ENCODE results near the gene TSPEAR.
"Not testable (repeated sequence)": the region's sequence is repeated elsewhere in the genome, so short reads cannot be mapped to it uniquely, and the experiment has no call there.

The TSPEAR gene

GRCh38 chr21:44702111-44702972 lies 9.0 kb downstream of the TSPEAR start:
- no peak for DNase-seq

GRCh38 chr21:44701541-44701940 lies 9.8 kb downstream of the TSPEAR start:
- no peak for DNase-seq

- no peak for DNase-seq
These were observed 10.4 kb downstream of the TSPEAR start for GRCh38 chr21:44701023-44701400.

- no peak for DNase-seq
These were observed 11.0 kb downstream of the TSPEAR start for GRCh38 chr21:44700101-44701022.

GRCh38 chr21:44699502-44700001 lies 11.8 kb downstream of the TSPEAR start:
- no peak for DNase-seq

- DNase-seq, result no peak
These were observed 13.3 kb downstream of the TSPEAR start for GRCh38 chr21:44697811-44698734.

- DNase-seq, result not testable (repeated sequence)
These were observed 14.1 kb downstream of the TSPEAR start, which contains the start of gene KRTAP10-12 for GRCh38 chr21:44697172-44697810. TSS of gene KRTAP10-12 (plus strand) at chr21:44697172. CDS start at chr21:44697202, 30 bp downstream.

- DNase-seq, result no peak
These were observed 14.8 kb downstream of the TSPEAR start for GRCh38 chr21:44696572-44696971.

- DNase-seq, result no peak
These were observed 15.7 kb downstream of the TSPEAR start for GRCh38 chr21:44695641-44696040.

- no peak for DNase-seq
These were observed 16.2 kb downstream of the TSPEAR start for GRCh38 chr21:44695184-44695583.

GRCh38 chr21:44694776-44695175 lies 16.6 kb downstream of the TSPEAR start:
- no peak for DNase-seq

GRCh38 chr21:44692798-44693512 lies 18.4 kb downstream of the TSPEAR start:
- DNase-seq, result no peak

- DNase-seq, result no peak
These were observed 19.7 kb downstream of the TSPEAR start for GRCh38 chr21:44691686-44692085.

- DNase-seq, result not testable (repeated sequence)
These were observed 21.6 kb downstream of the TSPEAR start for GRCh38 chr21:44689740-44690139.

- no peak for DNase-seq
These were observed 23.7 kb downstream of the TSPEAR start for GRCh38 chr21:44687671-44688070.

GRCh38 chr21:44686843-44687561 lies 24.4 kb downstream of the TSPEAR start:
- DNase-seq, result no peak

GRCh38 chr21:44686000-44686781 lies 25.2 kb downstream of the TSPEAR start:
- no peak for DNase-seq

GRCh38 chr21:44685050-44685449 lies 26.3 kb downstream of the TSPEAR start:
- DNase-seq, result not testable (repeated sequence)

- DNase-seq, result no peak
These were observed 26.9 kb downstream of the TSPEAR start for GRCh38 chr21:44684483-44684882.

Data from right kidney (tissue), 1 donor.